HFFc6 (cell line): ENCODE results near the gene C1orf232. TPM values are rescaled to one million over a fixed set of nuclear protein-coding genes. Genes with fewer than 3 reads are reported as not detected.

ENCODE experiments used
- DNase-seq: peaks from one replicate; pipeline ENCODE4 v3.0.0-alpha.2; 2018
- H3K27ac Mint-ChIP-seq: 2 replicates; pipeline ENCODE4 v1.8.0; 2020; ENCODE audit warnings: mild to moderate bottlenecking, mixed read lengths
- H3K27me3 Mint-ChIP-seq: 2 replicates; pipeline ENCODE4 v1.8.0; 2021; ENCODE audit warnings: mild to moderate bottlenecking, moderate library complexity, mixed read lengths; ENCODE audit not compliant: insufficient read depth
- H3K36me3 Mint-ChIP-seq: 2 replicates; pipeline ENCODE4 v1.8.0; 2021; ENCODE audit warnings: low read depth, mixed read lengths
- H3K4me1 Mint-ChIP-seq: 2 replicates; pipeline ENCODE4 v1.8.0; 2020; ENCODE audit warnings: low read depth, mixed read lengths
- H3K4me3 Mint-ChIP-seq: 2 replicates; pipeline ENCODE4 v1.8.0; 2020; ENCODE audit warnings: mild to moderate bottlenecking, moderate library complexity, mixed read lengths
- H3K9me3 Mint-ChIP-seq: 2 replicates; pipeline ENCODE4 v1.8.0; 2020; ENCODE audit warnings: mild to moderate bottlenecking, mixed read lengths
- total RNA-seq, 6 experiments: library from RNA; stranded (reverse); fragmentation: NEBNext Ultra II Directional; extraction: Animal tissue kit (Norgen Biotek cat#: 25700); gene quantifications; 2 replicates in 1 of 6; 3 replicates in 5 of 6; pipeline ENCODE4 v1.2.3, GENCODE V29; 2021
- TF ChIP-seq, protein P1 (sequence below): fragments of 200-600 bp; sonication (generic); IDR thresholded peaks from 2 replicates; pipeline ENCODE4 v1.5.0; 2021; ENCODE audit warnings: antibody characterized with exemption, mild to moderate bottlenecking

The C1orf232 gene
- total RNA-seq, 6 experiments from 2014 or later = not detected

DNA sequence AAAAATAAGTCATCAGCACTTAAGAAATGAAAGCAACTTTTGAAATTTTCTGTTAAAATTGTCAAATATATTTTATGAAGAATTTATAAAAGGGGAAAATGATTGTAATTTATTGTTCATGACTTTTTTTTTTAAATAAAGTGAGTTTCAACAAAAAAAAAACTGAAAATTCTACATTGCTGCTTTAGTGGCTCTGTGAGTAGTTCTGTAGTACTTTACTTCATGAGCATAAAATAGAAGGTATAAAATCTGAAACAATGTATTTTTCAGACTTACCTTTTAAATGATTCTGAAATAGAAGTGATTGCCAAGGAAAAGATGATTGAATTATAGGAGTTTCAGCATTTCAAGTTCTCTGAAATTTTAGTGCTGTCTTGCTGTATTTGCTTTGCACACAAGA is 43.4 kb downstream of the C1orf232 start:
- no peak overlapping the region for H3K27ac Mint-ChIP-seq
- DNase-seq = no peak
- peaks cover 13% of the 10 kb centered on the region for H3K27me3 Mint-ChIP-seq
- TF ChIP-seq, protein P1, sequence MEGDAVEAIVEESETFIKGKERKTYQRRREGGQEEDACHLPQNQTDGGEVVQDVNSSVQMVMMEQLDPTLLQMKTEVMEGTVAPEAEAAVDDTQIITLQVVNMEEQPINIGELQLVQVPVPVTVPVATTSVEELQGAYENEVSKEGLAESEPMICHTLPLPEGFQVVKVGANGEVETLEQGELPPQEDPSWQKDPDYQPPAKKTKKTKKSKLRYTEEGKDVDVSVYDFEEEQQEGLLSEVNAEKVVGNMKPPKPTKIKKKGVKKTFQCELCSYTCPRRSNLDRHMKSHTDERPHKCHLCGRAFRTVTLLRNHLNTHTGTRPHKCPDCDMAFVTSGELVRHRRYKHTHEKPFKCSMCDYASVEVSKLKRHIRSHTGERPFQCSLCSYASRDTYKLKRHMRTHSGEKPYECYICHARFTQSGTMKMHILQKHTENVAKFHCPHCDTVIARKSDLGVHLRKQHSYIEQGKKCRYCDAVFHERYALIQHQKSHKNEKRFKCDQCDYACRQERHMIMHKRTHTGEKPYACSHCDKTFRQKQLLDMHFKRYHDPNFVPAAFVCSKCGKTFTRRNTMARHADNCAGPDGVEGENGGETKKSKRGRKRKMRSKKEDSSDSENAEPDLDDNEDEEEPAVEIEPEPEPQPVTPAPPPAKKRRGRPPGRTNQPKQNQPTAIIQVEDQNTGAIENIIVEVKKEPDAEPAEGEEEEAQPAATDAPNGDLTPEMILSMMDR = no peak
- peaks cover 33% of the 10 kb centered on the region for H3K4me1 Mint-ChIP-seq
- no peaks in the 10 kb centered on the region for H3K36me3 Mint-ChIP-seq
- H3K4me3 Mint-ChIP-seq = no peak overlapping the region
- H3K9me3 Mint-ChIP-seq = no peaks in the 10 kb centered on the region

- no peak for DNase-seq
- Mint-ChIP-seq H3K4me1 (peaks cover 33% of the 10 kb centered on the region), H3K27ac (no peak overlapping the region), H3K36me3 (peaks cover 6% of the 10 kb centered on the region; the same call in 1 of the 2 replicates), H3K27me3 (peaks cover 10% of the 10 kb centered on the region), H3K9me3 (no peaks in the 10 kb centered on the region), H3K4me3 (no peak overlapping the region)
- TF ChIP-seq, protein P1 = no peak
These were observed 44.1 kb downstream of the C1orf232 start for GRCh38 chr1:26124418-26125331.

- peak; percentile 54 for DNase-seq
- H3K27me3 Mint-ChIP-seq = peaks cover 6% of the 10 kb centered on the region
- peaks cover 33% of the 10 kb centered on the region for H3K4me1 Mint-ChIP-seq
- no peaks in the 10 kb centered on the region for H3K9me3 Mint-ChIP-seq
- TF ChIP-seq, protein P1 = no peak
- H3K4me3 Mint-ChIP-seq = peak overlapping the region; percentile 53
- H3K36me3 Mint-ChIP-seq = peaks cover 12% of the 10 kb centered on the region; the same call in 1 of the 2 replicates
- peak overlapping the region; percentile 53 for H3K27ac Mint-ChIP-seq
These were observed 45.5 kb downstream of the C1orf232 start for GRCh38 chr1:26122988-26123973.

GRCh38 chr1:26121854-26122773 is 46.6 kb downstream of the C1orf232 start:
- peaks cover 12% of the 10 kb centered on the region; the same call in 1 of the 2 replicates for H3K36me3 Mint-ChIP-seq

More at GRCh38 chr1:26121854-26122773, 46.6 kb downstream of the C1orf232 start:
- no peaks in the 10 kb centered on the region for H3K9me3 Mint-ChIP-seq
- H3K4me3 Mint-ChIP-seq = peak overlapping the region; percentile 50
- peaks cover 29% of the 10 kb centered on the region for H3K4me1 Mint-ChIP-seq
- TF ChIP-seq, protein P1 = no peak
- no peaks in the 10 kb centered on the region; the same call in 1 of the 2 replicates for H3K27me3 Mint-ChIP-seq
- DNase-seq = peak; percentile 73
- peak overlapping the region; percentile 86 for H3K27ac Mint-ChIP-seq
